Upper lobe of left lung (tissue), 4 donors: ENCODE results near the gene GRK3.
"Not testable (repeated sequence)": the region's sequence is repeated elsewhere in the genome, so short reads cannot be mapped to it uniquely, and the experiment has no call there.

Experiments
- CTCF ChIP-seq, 6 experiments: fragments of 450-650 bp in 4 of 6; fragments of 200-600 bp in 2 of 6; sonication (generic) in 2 of 6; IDR thresholded peaks; one replicate each; pipeline ENCODE4 v1.5.1; 2016 to 2019; ENCODE audit warnings: antibody characterized with exemption in 6 of 6
- POLR2AphosphoS5 ChIP-seq, 2 donors: sonication (generic); formaldehyde crosslinking; IDR thresholded peaks; one replicate each; pipeline ENCODE4 v1.5.1; 2017; ENCODE audit warnings: antibody characterized with exemption in 2 of 2

GRCh38 chr22:25525804-25526584, 38.5 kb upstream of the GRK3 start:
- TF ChIP-seq POLR2AphosphoS5, CTCF (IDR thresholded peaks at IDR 0.05): not testable (repeated sequence)
